GM12891 (cell line): ENCODE data around the gene TMEM45A.

Experiments
- PAX5 ChIP-seq: IDR thresholded peaks from 2 replicates; pipeline ENCODE4 v1.6.1; 2011; ENCODE audit warnings: low read length, moderate library complexity, mild to moderate bottlenecking; ENCODE audit not compliant: insufficient read depth, severe bottlenecking
- POLR2A ChIP-seq: IDR thresholded peaks from 2 replicates; pipeline ENCODE4 v1.6.1; 2011; ENCODE audit warnings: low read depth, low read length, control low read depth

DNA sequence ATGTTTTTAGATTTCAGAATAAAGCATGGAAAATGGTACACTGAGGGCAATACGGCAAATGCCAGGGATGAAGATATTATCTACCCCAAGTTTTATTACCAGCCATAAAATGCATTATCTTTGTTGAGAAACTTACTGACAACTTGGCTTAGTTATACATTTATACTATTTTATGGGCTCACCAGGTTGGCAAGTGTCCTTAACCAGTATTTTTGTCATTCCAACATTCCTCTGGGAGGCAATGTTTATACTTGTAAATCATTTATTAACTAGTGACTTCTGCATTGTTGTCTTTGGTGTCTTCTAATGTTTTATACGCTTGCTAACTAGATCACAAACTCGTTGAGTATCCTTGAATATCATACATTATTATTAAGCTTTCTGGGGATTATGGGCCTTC lies 99.0 kb downstream of the TMEM45A start:
- TF ChIP-seq POLR2A (no peak), PAX5 (no peak)
